Adrenal gland (tissue), 12 donors: Measurements from ENCODE around the gene LRRK2. TPM values are rescaled to one million over a fixed set of nuclear protein-coding genes. Genes with fewer than 3 reads are reported as not detected.

Source experiments
- DNase-seq, 7 donors: peaks; one replicate each; pipeline ENCODE4 v3.0.0-alpha.2; 2019 to 2020
- H3K27ac ChIP-seq, 5 donors: fragments of 200-600 bp; sonication (generic) in 4 of 5; 1 replicate in 3 of 5; 2 replicates in 2 of 5; pipeline versions ENCODE4 v1.5.1 to v1.8.0; 2016 to 2020; ENCODE audit warnings: mild to moderate bottlenecking in 1 of 5
- H3K27me3 ChIP-seq: fragments of 200-600 bp; 2 replicates; pipeline ENCODE4 v1.8.0; 2021
- H3K36me3 ChIP-seq, 2 donors: fragments of 200-600 bp; replicated peaks in 1 of 2; 1 replicate in 1 of 2; 2 replicates in 1 of 2; pipeline versions ENCODE4 v1.5.1 to v1.8.0; 2018 to 2022
- H3K4me1 ChIP-seq, 2 donors: fragments of 200-600 bp; replicated peaks in 1 of 2; 1 replicate in 1 of 2; 2 replicates in 1 of 2; pipeline versions ENCODE4 v1.5.1 to v1.8.0; 2018 to 2021
- H3K4me3 ChIP-seq, 4 donors: fragments of 200-600 bp; sonication (generic) in 3 of 4; one replicate each; pipeline ENCODE4 v1.5.1; 2016 to 2018
- H3K9me3 ChIP-seq, 3 donors: fragments of 200-600 bp; sonication (generic) in 1 of 3; replicated peaks in 1 of 3; 1 replicate in 2 of 3; 2 replicates in 1 of 3; pipeline versions ENCODE4 v1.5.1 to v1.8.0; 2016 to 2021
- POLR2A ChIP-seq, 2 donors: fragments of 450-650 bp; IDR thresholded peaks; one replicate each; pipeline ENCODE4 v1.6.1; 2017; ENCODE audit warnings: antibody characterized with exemption in 2 of 2, mild to moderate bottlenecking in 2 of 2, moderate library complexity in 1 of 2
- WGBS, 4 donors: extraction: QIAGEN DNeasy Blood & Tissue Kit in 2 of 4; methylation state at CpG; one replicate each; pipeline versions ENCODE4 v1.1.5 to v1.1.7; 2013 to 2017; 5-methylcytosine and 5-hydroxymethylcytosine counted together
- intact Hi-C, 2 donors: fragments of 100-400 bp; cut with DNase I; formaldehyde crosslinking; loops; one replicate each; pipeline versions ENCODE4 v1.14.1 to v1.15.0; 2022 to 2023
- polyA plus RNA-seq, 3 donors: library from polyadenylated mRNA; stranded (reverse); fragments of 200-250 nt in 2 of 3; fragments of 350-450 nt in 1 of 3; fragmentation: Illumina TruSeq in 1 of 3; extraction: RNeasy Lipid Tissue Mini Kit (QIAGEN cat#74804) in 1 of 3; gene quantifications; one replicate each; pipeline ENCODE4 v1.2.3, GENCODE V29; 2013 to 2014
- total RNA-seq, 9 donors: library from RNA; depleted of rRNA in 4 of 9; stranded (reverse); fragments of >200 nt in 4 of 9; fragments of 120-200 nt in 1 of 9; fragmentation: NEBNext Ultra II Directional in 1 of 9; extraction: Animal tissue kit (Norgen Biotek cat#: 25700) in 1 of 9; gene quantifications; one replicate each; pipeline versions ENCODE4 v1.1.0 to v1.2.4, GENCODE V29; 2013 to 2023
- TF ChIP-seq, protein P1 (sequence below), 6 experiments: fragments of 450-650 bp in 4 of 6; fragments of 200-600 bp in 2 of 6; sonication (generic) in 1 of 6; IDR thresholded peaks; 1 replicate in 5 of 6; 2 replicates in 1 of 6; pipeline versions ENCODE4 v1.5.1 to v1.8.0; 2016 to 2021; ENCODE audit warnings: antibody characterized with exemption in 6 of 6, mild to moderate bottlenecking in 2 of 6, moderate library complexity in 1 of 6
- donor health status: healthy with polysubstance abuse.
- donor health status: Bipolar disorder and iron deficiency.
- donor health status: DM: yes; HTN: yes; CAD: no.
- donor health status: DM: no; HTN: no; CAD: no.
- donor health status: DM: no; HTN: no; CAD: no.
- donor health status: DM: yes; HTN: yes; CAD: no.

Gene LRRK2
- total and polyA plus RNA-seq, 12 donors = 2.6 to 25.6 (median 12.2) TPM

DNA sequence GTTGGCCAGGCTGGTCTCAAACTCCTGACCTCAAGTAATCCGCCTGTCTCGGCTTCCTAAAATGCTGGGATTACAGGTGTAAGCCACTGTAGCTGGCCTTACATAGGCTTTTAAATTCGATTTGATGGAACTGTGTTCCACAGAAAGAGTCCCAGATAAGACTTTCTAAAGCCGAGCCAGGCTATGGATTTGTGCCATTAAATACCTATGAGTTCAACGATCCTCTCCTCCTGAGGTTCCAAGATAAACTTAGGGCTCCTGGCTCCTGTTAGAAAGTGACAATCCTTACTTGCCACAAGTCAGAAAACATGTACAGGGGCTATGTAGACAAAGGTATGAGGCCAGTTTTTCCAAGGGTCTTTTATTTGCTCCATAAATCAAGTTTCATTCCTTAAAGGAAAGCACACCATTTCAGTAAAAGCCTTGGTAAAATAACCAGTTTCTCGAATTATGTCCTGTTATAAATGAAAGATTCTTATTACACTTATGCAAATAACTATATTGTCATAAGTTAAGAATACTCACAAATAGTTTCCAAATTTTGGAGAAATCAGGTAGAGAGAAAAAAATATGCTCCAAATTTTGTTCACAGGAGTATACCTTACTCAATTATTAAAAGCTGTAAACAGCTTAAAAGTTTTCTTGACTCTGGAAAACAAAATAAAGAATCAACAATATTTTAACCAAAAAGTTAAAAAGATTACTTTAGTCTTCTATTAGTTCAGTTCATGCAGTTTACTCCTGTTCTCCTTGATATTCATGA lies 36.1 kb upstream of the LRRK2 start:
- WGBS, 4 donors = 75 to 82% (median 80%) methylated on average over 6 of the region's 6 CpGs
- no peaks in the 10 kb centered on the region for H3K27me3 ChIP-seq
- no peak overlapping the region for H3K4me3 ChIP-seq
- H3K27ac ChIP-seq = no peak overlapping the region
- intact Hi-C loops = no loop called here
- H3K9me3 ChIP-seq = no peaks in the 10 kb centered on the region
- no peaks in the 10 kb centered on the region for H3K36me3 ChIP-seq
- no peak for TF ChIP-seq POLR2A (IDR thresholded peaks at IDR 0.05)
- TF ChIP-seq, protein P1, sequence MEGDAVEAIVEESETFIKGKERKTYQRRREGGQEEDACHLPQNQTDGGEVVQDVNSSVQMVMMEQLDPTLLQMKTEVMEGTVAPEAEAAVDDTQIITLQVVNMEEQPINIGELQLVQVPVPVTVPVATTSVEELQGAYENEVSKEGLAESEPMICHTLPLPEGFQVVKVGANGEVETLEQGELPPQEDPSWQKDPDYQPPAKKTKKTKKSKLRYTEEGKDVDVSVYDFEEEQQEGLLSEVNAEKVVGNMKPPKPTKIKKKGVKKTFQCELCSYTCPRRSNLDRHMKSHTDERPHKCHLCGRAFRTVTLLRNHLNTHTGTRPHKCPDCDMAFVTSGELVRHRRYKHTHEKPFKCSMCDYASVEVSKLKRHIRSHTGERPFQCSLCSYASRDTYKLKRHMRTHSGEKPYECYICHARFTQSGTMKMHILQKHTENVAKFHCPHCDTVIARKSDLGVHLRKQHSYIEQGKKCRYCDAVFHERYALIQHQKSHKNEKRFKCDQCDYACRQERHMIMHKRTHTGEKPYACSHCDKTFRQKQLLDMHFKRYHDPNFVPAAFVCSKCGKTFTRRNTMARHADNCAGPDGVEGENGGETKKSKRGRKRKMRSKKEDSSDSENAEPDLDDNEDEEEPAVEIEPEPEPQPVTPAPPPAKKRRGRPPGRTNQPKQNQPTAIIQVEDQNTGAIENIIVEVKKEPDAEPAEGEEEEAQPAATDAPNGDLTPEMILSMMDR (IDR thresholded peaks at IDR 0.05) = no peak
- no peaks in the 10 kb centered on the region for H3K4me1 ChIP-seq
- no peak for DNase-seq

DNA sequence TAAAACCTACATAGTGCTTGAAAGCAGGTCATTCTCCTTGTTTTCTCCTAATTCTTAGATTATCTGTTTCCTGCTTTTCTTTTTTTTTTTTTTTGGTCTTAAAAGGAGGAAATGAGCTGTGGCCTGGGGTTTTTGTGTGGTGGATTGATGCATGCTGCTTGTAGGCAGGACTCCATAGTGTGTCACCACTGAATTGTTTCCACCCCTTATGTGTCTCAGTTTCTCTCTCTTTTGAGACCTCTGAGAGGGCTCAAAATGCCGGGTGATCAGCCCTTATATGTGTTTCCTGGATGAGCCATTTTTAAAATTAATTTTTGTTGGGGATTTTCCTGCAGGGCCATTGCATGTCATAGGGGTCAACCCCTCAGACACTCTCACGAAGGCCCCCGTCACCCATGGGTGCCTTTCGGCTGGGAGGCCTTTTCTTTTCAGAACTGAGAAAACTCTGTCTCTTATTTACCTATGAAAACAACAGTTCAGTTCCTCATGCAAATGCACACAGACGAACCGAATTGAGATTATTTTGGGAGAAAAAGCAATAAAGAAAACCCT lies 32.0 kb upstream of the LRRK2 start:
- TF ChIP-seq, protein P1 (IDR thresholded peaks at IDR 0.05) = no peak
- no peak for TF ChIP-seq POLR2A (IDR thresholded peaks at IDR 0.05)
- WGBS, 4 donors = 77 to 85% (median 80%) methylated on average over 6 of the region's 6 CpGs

DNA sequence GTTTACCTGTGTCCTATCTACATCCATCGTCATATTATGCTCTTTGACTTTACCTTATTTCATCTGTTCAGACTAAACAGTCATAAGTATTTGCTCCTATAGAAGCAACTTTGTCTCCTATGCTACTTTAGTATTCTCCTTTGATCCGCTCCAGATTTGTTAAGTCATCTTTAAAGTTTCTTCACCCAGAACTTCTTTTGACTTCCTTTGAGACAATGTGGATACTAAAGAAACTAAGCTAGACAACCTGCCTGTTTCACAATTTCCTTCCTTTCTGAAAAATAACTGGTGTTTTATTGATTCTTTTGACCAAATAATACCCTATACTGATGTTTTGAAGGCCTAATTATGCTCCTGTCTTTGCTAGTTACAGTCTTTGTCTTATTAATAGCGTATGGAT lies 30.0 kb upstream of the LRRK2 start:
- no peak for TF ChIP-seq POLR2A (IDR thresholded peaks at IDR 0.05)
- TF ChIP-seq, protein P1 (IDR thresholded peaks at IDR 0.05) = no peak

More for the DNA sequence above, 32.0 kb upstream of the LRRK2 start:
- Histone ChIP-seq H3K4me3 (no peak overlapping the region), H3K27ac (no peak overlapping the region), H3K4me1 (no peaks in the 10 kb centered on the region), H3K36me3 (no peaks in the 10 kb centered on the region), H3K9me3 (no peaks in the 10 kb centered on the region), H3K27me3 (no peaks in the 10 kb centered on the region)
- intact Hi-C loops = no loop called here
- DNase-seq = no peak

DNA sequence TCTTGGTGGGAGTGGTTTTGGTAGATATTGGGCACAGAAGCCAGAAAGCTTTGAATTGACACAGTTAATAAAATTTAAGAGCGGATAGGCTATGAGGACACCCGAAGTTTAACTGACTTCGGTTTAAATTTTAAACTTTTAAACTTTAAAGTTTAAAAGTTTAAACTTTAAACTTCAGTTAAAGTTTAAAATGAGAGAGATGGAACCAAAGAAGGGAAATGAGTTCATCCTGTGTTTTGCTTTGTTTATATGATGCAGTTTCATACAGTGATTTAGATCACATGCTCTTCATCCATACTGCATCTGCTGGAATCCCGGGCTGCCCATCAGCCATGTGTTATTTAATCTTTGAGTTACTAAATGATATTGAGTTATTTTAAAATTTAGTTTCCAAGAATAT lies 27.2 kb upstream of the LRRK2 start:
- H3K4me3 ChIP-seq = no peak overlapping the region
- H3K27ac ChIP-seq = no peak overlapping the region
- H3K27me3 ChIP-seq = no peaks in the 10 kb centered on the region
- no peak for DNase-seq
- H3K4me1 ChIP-seq = no peaks in the 10 kb centered on the region
- 87 to 94% (median 92%) methylated on average over 4 of the region's 4 CpGs for WGBS, 4 donors
- H3K36me3 ChIP-seq = no peaks in the 10 kb centered on the region
- H3K9me3 ChIP-seq = no peaks in the 10 kb centered on the region
- intact Hi-C loops = no loop called here
- no peak for TF ChIP-seq POLR2A (IDR thresholded peaks at IDR 0.05)
- TF ChIP-seq, protein P1 (IDR thresholded peaks at IDR 0.05) = no peak

More for the DNA sequence above, 30.0 kb upstream of the LRRK2 start:
- no peaks in the 10 kb centered on the region for H3K36me3 ChIP-seq
- no peak for DNase-seq
- H3K9me3 ChIP-seq = no peaks in the 10 kb centered on the region
- H3K4me1 ChIP-seq = no peaks in the 10 kb centered on the region
- H3K4me3 ChIP-seq = no peak overlapping the region
- no peak overlapping the region for H3K27ac ChIP-seq
- intact Hi-C loops = no loop called here
- no peaks in the 10 kb centered on the region for H3K27me3 ChIP-seq
- 85 to 90% (median 87%) methylated on average over 3 of the region's 3 CpGs for WGBS, 4 donors
